Stimulated activated CD8-positive, alpha-beta memory T cell treated with anti-CD3 and anti-CD28 coated beads, Interleukin-7, amount 100 ng/mL, for 4 hours (primary cell): Measurements from ENCODE around the gene IKZF2.

ENCODE experiments used
- DNase-seq, 2 donors: peaks; one replicate each; pipeline ENCODE4 v3.0.0-alpha.2; 2020; ENCODE audit warnings: low read depth in 2 of 2

Gene IKZF2

GRCh38 chr2:212958757-212959295 lies 192.6 kb downstream of the IKZF2 start:
- DNase-seq, result no peak

GRCh38 chr2:212958133-212958532 lies 193.3 kb downstream of the IKZF2 start:
- no peak for DNase-seq

- DNase-seq, result no peak
These were observed 193.8 kb downstream of the IKZF2 start for GRCh38 chr2:212957624-212958023.

GRCh38 chr2:212956665-212957607 lies 194.5 kb downstream of the IKZF2 start:
- DNase-seq, result no peak

- no peak for DNase-seq
These were observed 198.1 kb downstream of the IKZF2 start for GRCh38 chr2:212953170-212953920.

- no peak for DNase-seq
These were observed 201.6 kb downstream of the IKZF2 start for GRCh38 chr2:212949786-212950185.
